ENCODE results near the gene ATAD2B.
"Not testable (repeated sequence)": the region's sequence is repeated elsewhere in the genome, so short reads cannot be mapped to it uniquely, and the experiment has no call there.

ATAD2B gene

GRCh38 chr2:23723029-23723428, 203.9 kb downstream of the ATAD2B start:
- not testable (repeated sequence) for DNase-seq

DNA sequence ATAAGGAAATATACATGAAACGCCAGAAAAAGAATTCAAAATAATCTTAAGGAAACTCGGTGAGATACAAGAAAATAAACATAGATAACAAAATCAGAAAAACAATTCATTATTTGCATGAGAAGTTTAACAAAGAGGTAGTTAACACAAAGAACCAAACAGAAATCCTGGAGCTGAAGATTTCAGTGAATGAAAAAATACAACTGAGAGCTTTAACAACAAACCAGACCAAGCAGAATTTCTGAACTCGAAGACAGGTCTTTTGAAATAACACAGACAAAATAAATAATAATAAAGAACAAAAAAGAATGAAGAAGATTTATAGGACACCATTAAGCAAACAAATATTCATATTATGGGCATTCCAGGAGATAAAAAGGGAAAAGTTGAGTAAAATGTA, 204.7 kb downstream of the ATAD2B start:
- DNase-seq, result no peak

DNA sequence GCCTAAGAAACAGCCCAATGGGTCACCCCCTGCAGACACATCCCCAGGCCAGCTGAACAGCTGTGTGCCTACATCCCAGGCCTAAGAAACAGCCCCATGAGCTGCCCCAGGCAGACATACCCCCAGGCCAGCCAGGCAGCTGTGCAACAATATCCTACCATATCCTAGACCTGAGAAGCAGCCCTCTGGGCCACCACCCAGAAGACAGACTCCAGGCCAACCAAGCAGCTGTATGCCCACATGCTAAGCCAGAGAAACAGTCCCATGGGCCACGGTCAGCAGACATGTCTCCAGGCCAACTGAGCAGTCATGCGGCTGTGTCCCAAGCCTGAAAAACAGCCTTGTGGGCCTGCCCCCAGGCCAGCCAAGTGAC, 205.5 kb downstream of the ATAD2B start:
- DNase-seq, result no peak

DNA sequence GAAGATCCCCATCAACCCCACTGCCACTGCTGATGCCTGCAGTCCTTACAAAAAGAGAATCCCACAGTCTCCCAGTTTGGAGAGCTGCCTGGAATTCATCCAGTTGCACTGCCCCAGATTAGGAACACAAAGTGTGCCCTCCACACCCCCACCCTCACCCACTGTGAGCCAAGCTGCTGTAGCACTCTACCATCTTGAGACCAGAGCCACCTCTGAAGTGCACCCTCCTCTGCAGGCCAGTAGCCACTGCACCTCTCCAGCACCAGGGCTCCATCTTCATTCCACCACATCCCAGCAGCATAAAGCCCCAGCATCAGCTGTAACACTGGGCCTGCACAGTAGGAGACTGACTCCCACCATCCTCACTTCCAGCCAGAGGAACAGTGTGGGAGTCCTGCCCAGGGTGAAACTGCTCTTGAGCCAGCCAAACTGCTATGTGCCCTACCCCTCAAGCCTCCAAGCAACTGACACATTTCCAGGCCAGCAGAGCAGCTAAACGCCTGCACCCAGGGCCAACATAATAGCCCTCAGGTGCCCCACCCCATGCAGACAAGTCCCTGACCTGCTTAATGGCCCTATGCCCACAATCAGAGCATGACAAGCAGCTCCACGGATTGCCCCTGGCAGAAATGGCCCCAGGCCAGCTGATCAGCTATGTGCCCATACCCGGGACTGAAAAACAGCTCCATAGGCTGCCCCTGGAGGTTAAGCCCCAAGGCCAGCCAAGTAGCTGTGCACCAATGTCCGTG, 206.0 kb downstream of the ATAD2B start:
- DNase-seq, result no peak

GRCh38 chr2:23719716-23720115, 207.2 kb downstream of the ATAD2B start:
- no peak for DNase-seq

GRCh38 chr2:23718931-23719700, 207.8 kb downstream of the ATAD2B start:
- no peak for DNase-seq

- DNase-seq, result no peak
Measured at GRCh38 chr2:23713351-23713750, 213.6 kb downstream of the ATAD2B start.

DNA sequence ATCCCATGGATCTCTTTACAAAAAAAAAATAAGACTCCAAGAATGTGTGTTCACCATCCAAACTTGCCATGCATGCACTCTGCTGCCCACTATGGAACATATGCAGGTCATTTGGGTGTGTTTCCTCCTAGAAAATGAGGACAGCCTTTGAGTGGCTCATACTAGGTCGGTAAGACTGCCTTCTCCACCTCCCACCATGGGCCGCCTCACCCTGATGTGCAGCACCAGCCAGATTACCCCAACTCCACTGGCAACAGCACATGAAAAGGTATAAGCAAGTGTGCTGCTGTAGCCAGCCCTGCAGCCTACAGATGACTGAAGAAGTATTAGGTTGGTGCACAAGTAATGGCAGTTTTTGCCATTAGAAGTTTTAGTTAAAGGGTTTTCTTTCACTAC, 214.2 kb downstream of the ATAD2B start:
- DNase-seq, result no peak

DNA sequence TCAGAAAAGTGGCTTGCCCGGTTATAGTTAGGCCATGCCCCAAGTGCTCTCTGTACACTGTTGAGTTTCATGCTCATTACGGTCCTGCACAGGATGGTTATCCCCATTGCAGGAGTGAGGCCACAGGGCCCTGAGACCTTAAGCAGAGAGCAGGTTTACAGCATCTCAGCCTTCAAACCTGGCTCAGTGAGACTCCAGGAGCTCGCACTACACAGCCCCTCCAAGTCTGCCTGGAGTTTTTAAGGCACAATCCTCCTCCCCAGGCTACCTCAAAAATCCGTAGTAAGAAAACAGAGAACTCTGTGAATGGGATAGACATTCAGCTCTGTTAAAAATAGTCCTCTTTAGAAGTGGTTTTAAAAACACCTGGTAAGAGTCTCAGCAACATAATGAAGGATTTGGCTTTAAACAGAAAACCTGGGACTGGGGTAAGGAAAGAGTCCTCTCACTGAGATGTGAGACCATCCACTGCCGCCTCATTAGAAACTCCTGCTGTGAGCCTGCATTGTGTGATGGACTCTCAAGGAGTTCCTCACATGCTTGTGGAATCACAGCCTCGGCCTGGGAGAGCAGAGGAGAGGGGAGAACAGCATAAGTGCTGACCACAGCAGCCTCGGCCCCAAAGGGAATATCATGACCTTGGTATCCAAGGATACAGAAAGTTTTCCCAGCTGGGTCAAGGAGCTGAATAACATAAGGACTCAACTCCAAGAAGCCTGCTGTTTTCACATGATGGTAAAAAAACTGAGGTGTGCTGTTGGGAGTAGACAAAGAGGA, 214.8 kb downstream of the ATAD2B start:
- DNase-seq, result no peak

DNA sequence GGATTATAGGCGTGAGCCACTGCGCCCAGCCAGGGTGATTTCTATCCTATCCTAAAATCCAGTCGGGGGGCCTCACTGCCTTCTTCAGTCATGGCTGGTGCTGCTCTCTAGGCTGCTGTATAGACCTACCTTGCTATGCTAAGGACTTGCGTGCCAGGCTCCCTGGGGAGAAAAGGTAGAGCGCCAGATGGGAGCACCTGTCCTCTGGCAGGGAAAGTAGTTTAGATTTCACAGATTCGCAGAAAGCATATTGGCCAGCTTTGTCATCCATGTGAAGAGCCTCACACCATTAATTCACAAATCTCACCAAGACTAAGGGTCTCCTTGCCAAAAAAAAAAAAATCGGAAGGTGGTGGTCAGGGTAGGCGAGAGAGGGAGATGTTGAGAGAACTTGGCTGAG, 217.6 kb downstream of the ATAD2B start:
- no peak for DNase-seq

- DNase-seq, result no peak
Measured at GRCh38 chr2:23708771-23709170, 218.2 kb downstream of the ATAD2B start.

DNA sequence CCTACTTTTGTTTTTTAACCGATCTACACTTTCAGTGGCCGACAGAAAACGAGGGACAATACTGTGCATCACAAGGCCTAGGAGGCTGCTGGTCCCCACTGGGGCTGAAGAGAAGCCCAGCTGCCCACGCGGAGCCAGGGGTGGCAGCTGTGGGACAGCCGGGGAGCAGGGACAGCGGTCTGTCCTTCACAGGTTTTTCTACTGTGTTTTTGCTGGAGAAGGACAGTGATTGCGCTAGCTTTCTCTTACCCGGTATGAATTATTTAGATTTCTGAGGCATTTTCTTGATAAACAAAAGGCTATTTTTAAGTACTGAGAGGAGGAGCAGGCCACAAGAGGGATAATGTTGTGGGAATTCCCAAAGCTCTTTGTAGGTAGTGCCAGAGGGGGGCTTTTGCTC, 219.8 kb downstream of the ATAD2B start:
- DNase-seq, result no peak

- no peak for DNase-seq
Measured at GRCh38 chr2:23706613-23707078, 220.3 kb downstream of the ATAD2B start.

DNA sequence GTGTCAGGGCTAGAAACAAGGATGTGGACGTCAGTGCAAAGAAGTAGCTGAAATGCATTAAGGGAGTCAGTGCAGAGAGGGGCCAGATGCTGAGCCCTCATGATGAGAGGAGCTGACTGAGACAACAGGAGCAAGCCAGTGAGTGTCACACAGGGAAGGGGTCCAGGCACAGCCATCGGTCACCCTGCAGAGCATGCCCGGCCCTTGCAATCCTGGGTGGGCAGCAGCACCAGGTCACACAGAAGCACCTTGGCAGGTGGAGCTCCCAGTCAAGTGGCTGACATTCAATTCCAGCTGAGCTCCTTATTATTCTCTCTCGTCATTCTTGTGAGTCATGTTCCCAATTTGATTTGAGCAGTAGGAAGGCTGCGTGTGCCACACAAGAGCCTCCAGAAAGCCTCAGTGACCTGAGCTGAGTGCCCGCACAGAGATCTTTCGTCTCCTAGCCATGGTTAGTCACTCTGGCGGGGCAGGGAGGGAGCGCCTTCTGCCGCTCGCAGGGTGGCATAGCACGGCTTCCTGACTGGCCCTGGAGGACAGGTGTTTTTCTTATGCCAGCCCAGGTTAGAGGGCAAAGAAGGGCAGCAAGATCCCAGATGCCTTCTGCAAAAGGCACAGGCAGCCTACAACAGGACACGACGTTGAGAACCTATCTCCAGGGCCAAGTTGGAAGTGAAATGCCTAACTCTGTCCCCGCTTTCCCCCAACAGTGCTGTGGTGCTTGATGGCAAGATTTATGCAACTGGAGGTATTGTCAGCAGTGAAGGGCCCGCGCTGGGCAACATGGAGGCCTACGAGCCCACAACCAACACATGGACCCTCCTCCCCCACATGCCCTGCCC, 220.9 kb downstream of the ATAD2B start:
- no peak for DNase-seq

DNA sequence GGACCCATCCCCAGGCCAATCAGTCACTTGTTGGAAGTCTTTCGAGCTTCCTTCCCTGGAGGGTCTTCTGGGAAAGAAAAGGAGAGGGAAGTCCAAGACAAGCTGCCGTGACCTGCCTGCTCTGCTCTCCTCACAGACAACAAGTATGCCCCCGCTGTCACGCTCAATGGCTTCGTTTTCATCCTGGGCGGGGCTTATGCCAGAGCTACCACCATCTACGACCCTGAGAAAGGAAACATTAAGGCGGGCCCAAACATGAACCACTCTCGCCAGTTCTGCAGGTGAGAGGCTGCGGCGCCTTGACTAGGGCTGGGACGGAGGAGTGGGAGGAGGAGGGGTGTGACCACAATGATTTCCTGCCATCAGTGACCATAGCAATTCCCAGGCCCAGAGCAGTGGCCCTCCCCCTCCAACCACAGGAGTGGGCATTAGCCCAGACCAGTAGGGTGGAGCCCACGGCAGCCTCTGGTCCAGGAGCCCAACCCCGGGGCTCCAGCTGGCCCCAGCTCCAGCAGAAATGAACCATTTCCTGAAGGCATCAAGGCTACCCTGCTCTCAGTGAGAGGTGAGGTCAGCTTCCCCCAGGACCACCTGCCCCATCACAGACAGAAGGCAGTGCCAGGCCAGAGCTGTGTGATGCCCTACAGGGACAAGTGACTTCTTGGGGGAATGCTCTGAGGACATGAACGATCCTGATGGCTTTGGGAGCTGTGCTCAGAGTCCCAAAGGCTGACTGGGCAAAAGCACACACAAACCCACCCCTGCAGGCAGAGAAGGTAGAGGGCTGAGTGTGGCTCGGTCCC, 223.1 kb downstream of the ATAD2B start:
- DNase-seq, result no peak

DNA sequence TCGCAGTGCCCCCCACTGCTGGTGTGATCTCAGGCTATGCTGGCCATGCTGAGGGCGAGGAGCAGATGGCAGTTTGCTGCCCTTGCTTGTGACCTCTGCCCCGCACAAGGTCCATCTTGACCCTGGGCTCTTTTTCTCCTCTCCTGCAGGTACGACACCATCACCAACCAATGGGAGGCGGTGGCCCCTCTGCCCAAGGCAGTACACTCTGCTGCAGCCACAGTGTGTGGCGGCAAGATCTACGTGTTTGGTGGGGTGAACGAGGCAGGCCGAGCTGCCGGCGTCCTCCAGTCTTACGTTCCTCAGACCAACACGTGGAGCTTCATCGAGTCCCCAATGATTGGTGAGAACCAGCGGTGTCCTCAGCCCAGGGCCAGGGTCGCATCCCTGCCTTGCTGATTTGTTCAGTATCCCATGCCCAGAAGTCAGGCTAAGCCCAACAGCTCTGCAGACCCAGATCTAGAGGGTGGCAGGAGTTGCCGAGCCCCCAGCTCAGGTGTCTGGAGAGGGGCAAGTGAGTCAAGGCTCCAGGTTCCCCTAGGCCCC, 223.8 kb downstream of the ATAD2B start:
- no peak for DNase-seq

DNA sequence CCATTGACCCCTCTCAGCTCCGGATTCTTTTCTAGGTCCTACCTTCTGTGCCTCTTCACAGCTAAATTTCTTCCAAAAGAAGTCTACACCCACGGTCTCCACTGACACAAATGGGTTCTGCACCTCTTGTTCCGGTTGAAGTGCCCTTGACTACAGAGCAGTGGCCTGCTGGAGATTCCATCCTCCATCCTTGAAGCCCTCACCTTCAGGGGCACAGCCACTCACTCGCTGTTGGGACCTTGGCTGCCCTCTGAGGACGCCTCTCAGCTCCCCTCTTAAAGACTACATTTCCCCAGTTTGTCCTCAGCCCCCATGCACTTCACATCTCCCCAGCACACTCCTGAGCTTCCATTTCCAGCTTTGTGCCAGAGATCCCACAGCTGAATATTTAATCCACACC, 226.3 kb downstream of the ATAD2B start:
- DNase-seq, result no peak

GRCh38 chr2:23699580-23699925, 227.4 kb downstream of the ATAD2B start:
- no peak for DNase-seq

DNA sequence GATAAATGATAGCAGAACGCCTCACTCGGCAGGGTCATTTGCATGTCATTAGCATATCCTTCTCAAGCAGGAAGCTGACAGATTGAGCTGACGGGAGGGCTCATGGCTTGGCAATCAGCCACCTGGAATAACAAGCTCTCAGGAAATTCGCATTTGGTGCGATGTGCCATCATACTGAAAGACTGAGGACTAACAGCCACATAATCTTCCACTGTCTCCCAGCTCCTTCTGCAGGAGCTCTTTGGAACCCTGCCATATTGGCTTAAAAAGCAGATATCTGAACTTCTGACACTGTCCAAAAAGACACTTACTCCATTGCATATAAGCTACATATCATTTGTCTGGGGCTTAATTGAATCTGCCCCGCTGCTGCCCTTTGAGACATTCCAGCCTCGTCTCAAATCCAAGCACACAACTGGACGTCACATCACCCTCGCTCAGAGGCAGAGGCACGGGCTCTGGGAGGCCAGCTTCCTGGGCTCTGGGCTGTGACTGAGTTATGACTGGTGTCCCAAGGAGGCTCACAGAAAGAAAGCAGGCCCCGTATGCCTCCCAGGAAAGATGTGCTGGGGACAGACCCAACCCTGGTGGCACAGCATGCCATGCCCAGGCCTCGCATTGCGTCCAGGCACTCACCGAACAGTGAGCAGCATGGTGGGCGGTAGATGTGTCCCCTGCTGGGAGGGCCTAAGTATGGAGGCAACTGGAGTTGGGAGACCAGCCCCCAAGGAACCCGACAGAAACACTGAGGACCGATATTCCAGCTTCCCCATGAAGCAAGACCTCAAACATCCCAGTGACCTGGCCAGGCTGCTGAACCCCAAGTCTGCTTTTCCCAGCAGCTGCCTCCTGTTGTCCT, 228.0 kb downstream of the ATAD2B start:
- no peak for DNase-seq
